ENCODE data around the gene MAP1B. TPM values are rescaled to one million over a fixed set of nuclear protein-coding genes. Genes with fewer than 3 reads are reported as not detected.

MAP1B gene
- total RNA-seq, 1 experiment from 2014 or later, result 8.9 TPM

- ChIA-PET POLR2A (no interaction called here), RAD21 (ENCODE audit: low non-redundant PET in 1 of 2, low total read pairs in 2 of 2, uncharacterized antibody in 2 of 2, unreplicated experiment in 2 of 2) (no interaction called here), CTCF (no interaction called here)
- H3K27me3 ChIP-seq (ENCODE audit: insufficient read depth, low read length), result no peaks in the 10 kb centered on the region
- BruUV-seq (replicated peaks), result no TSS peak
- H3K9ac ChIP-seq (ENCODE audit: low read length), result no peak overlapping the region
- DNase-seq (ENCODE audit: low read depth, low spot score) (no peak), ATAC-seq (no peak)
- no peak overlapping the region for H3K4me3 ChIP-seq (replicated peaks in 1 of 2; ENCODE audit: low read depth in 1 of 2, low read length in 2 of 2)
- no peaks in the 10 kb centered on the region for H3K9me2 ChIP-seq (ENCODE audit: insufficient read depth)
- H3K4me1 ChIP-seq (ENCODE audit: control insufficient read depth in 1 of 2, insufficient read depth in 2 of 2, low read length in 2 of 2), result peaks cover 8 to 14% of the 10 kb centered on the region in 2 experiments; a peak in 3 of 4 replicates
- no peaks in the 10 kb centered on the region for H3K9me3 ChIP-seq (ENCODE audit: control insufficient read depth in 1 of 2, insufficient read depth in 1 of 2, low read depth in 1 of 2, low read length in 2 of 2)
- H3K27ac ChIP-seq (ENCODE audit: low read depth, low read length), result no peak overlapping the region
- no peaks in the 10 kb centered on the region for H4K20me1 ChIP-seq (ENCODE audit: insufficient read depth)
- peaks cover 58% of the 10 kb centered on the region for H3K79me2 ChIP-seq (ENCODE audit: insufficient read depth, low read length)
- H3K36me3 ChIP-seq (ENCODE audit: control insufficient read depth in 1 of 2, insufficient read depth in 2 of 2, low read length in 2 of 2), result no peaks in the 10 kb centered on the region
- intact Hi-C loops (cut with micrococcal nuclease), result no loop called here
- no peak for TF ChIP-seq EZH2 (IDR thresholded peaks at IDR 0.05)
- no peak for TF ChIP-seq SRF (IDR thresholded peaks at IDR 0.05; ENCODE audit: low read depth)
- no peak for TF ChIP-seq CBX3 (IDR thresholded peaks at IDR 0.05; ENCODE audit: low read depth)
- H2AFZ ChIP-seq (ENCODE audit: low read depth, low read length, poor library complexity, severe bottlenecking), result no peak overlapping the region
- H3K4me2 ChIP-seq (ENCODE audit: low read length), result no peak overlapping the region
Measured at GRCh38 chr5:72256536-72256935, 149.3 kb downstream of the MAP1B start.

Small RNA genes lying within 50 kb of the gene (microRNA-seq; reads per million reads assigned to microRNA genes)
- gene MIR4803 (ENCODE audit: borderline number of aligned reads), result not detected

Other genes starting within 250 kb of the MAP1B start
- gene MRPS27, start 212.8 kb downstream of the MAP1B start, total RNA-seq (2021; ENCODE audit: unreplicated experiment), result 113 TPM
- gene PTCD2, start 212.9 kb downstream of the MAP1B start, total RNA-seq (2021; ENCODE audit: unreplicated experiment), result 19.3 TPM